HCT116 (cell line): ENCODE data around the gene SLC5A4. TPM values are rescaled to one million over a fixed set of nuclear protein-coding genes. Genes with fewer than 3 reads are reported as not detected.
A peak's percentile ranks its signal among the peaks of the same experiment; 100 is the strongest.

Experiments
- ATAC-seq: fragments of 200-7000 bp; cut with Tn5 transposase; 2 replicates; pipeline ENCODE4 v1.9.1; 2020; ENCODE audit warnings: mild to moderate bottlenecking, moderate library complexity
- BruUV-seq: library from RNA; stranded (reverse); fragments of 400-500 nt; replicated peaks from 2 replicates; lab custom pipeline; 2021; lab: Mats Ljungman, UMichigan
- CTCF ChIA-PET: fragments of 300-600 bp; sonication (Branson Sonifier 250); formaldehyde crosslinking; loops from one replicate; lab custom pipeline; 2021; ENCODE audit warnings: antibody characterized with exemption; lab: Charles Lee
- POLR2A ChIA-PET: fragments of 300-600, 350-600 bp; sonication (Branson Sonifier 250); formaldehyde crosslinking; loops from one replicate; lab custom pipeline; 2021; ENCODE audit warnings: antibody characterized with exemption; lab: Charles Lee
- RAD21 ChIA-PET, 2 experiments: fragments of 300-600 bp; sonication (Branson Sonifier 250); formaldehyde crosslinking; loops; one replicate each; lab custom pipeline; 2023; ENCODE audit warnings: low total read pairs in 2 of 2; ENCODE audit not compliant: uncharacterized antibody in 2 of 2, unreplicated experiment in 2 of 2, low non-redundant PET in 1 of 2; lab: Charles Lee
- DNase-seq: peaks from one replicate; pipeline ENCODE4 v3.0.0-alpha.2; 2010; ENCODE audit warnings: low read depth, low spot score
- H2AFZ ChIP-seq: fragments of 200-600 bp; shearing (Covaris generic), sonication (generic); 2 replicates; pipeline ENCODE4 v1.6.1; 2017; ENCODE audit warnings: low read depth, mixed run types, mixed read lengths, antibody characterized with exemption, low read length; ENCODE audit not compliant: poor library complexity, severe bottlenecking
- H3K27ac ChIP-seq: 2 replicates; pipeline ENCODE4 v1.5.1; 2012; ENCODE audit warnings: low read depth, low read length
- H3K27me3 ChIP-seq: fragments of 200-600 bp; sonication (generic); 2 replicates; pipeline ENCODE4 v1.6.1; 2016; ENCODE audit warnings: mixed run types, low read length, mixed read lengths; ENCODE audit not compliant: insufficient read depth
- H3K36me3 ChIP-seq, 2 experiments: fragments of 200-500 bp in 1 of 2; fragments of 200-600 bp in 1 of 2; sonication (Bioruptor generic) in 1 of 2; sonication (generic) in 1 of 2; 2 replicates each; pipeline versions ENCODE4 v1.5.1 to v1.6.1; 2014 to 2016; ENCODE audit warnings: low read length in 2 of 2, inconsistent platforms in 1 of 2, mixed read lengths in 1 of 2, mixed run types in 1 of 2; ENCODE audit not compliant: insufficient read depth in 2 of 2, control insufficient read depth in 1 of 2
- H3K4me1 ChIP-seq, 2 experiments: fragments of 200-600 bp in 1 of 2; sonication (generic) in 1 of 2; 2 replicates each; pipeline versions ENCODE4 v1.5.1 to v1.6.1; 2012 to 2017; ENCODE audit warnings: low read length in 2 of 2, inconsistent platforms in 1 of 2, mild to moderate bottlenecking in 1 of 2, mixed read lengths in 1 of 2, mixed run types in 1 of 2, moderate library complexity in 1 of 2; ENCODE audit not compliant: insufficient read depth in 2 of 2, control insufficient read depth in 1 of 2
- H3K4me2 ChIP-seq: fragments of 200-600 bp; sonication (generic); 2 replicates; pipeline ENCODE4 v1.6.1; 2017; ENCODE audit warnings: mixed run types, low read length, mixed read lengths
- H3K4me3 ChIP-seq, 2 experiments: fragments of 200-600 bp in 1 of 2; sonication (generic) in 1 of 2; replicated peaks in 1 of 2; 2 replicates each; pipeline ENCODE4 v1.5.1; 2011 to 2016; ENCODE audit warnings: low read length in 2 of 2, control low read depth in 1 of 2, low read depth in 1 of 2, mild to moderate bottlenecking in 1 of 2, mixed read lengths in 1 of 2, mixed run types in 1 of 2
- H3K79me2 ChIP-seq: fragments of 200-600 bp; sonication (generic); 2 replicates; pipeline ENCODE4 v1.6.1; 2017; ENCODE audit warnings: mild to moderate bottlenecking, mixed run types, low read length, moderate library complexity, mixed read lengths; ENCODE audit not compliant: insufficient read depth
- H3K9ac ChIP-seq: fragments of 200-600 bp; sonication (generic); 2 replicates; pipeline ENCODE4 v1.6.1; 2016; ENCODE audit warnings: low read length, mixed read lengths
- H3K9me2 ChIP-seq: fragments of 200-600 bp; sonication (generic), shearing (Covaris generic); 2 replicates; pipeline ENCODE4 v1.6.1; 2017; ENCODE audit warnings: mixed run types, mild to moderate bottlenecking, moderate library complexity; ENCODE audit not compliant: insufficient read depth
- H3K9me3 ChIP-seq, 2 experiments: fragments of 200-500 bp in 1 of 2; fragments of 200-600 bp in 1 of 2; sonication (Bioruptor generic) in 1 of 2; sonication (generic) in 1 of 2; 2 replicates each; pipeline ENCODE4 v1.6.1; 2014 to 2017; ENCODE audit warnings: low read length in 2 of 2, mixed read lengths in 2 of 2, inconsistent platforms in 1 of 2, low read depth in 1 of 2, mild to moderate bottlenecking in 1 of 2, mixed run types in 1 of 2, moderate library complexity in 1 of 2; ENCODE audit not compliant: control insufficient read depth in 1 of 2, insufficient read depth in 1 of 2
- H4K20me1 ChIP-seq: fragments of 200-600 bp; sonication (generic), shearing (Covaris generic); 2 replicates; pipeline ENCODE4 v1.6.1; 2017; ENCODE audit warnings: mixed run types, mild to moderate bottlenecking, moderate library complexity; ENCODE audit not compliant: insufficient read depth
- ELF1 ChIP-seq: IDR thresholded peaks from 2 replicates; pipeline ENCODE4 v1.6.1; 2012; ENCODE audit warnings: low read depth, borderline replicate concordance
- EZH2 ChIP-seq: fragments of 200-600 bp; sonication (generic); IDR thresholded peaks from 2 replicates; pipeline ENCODE4 v1.6.1; 2017; ENCODE audit warnings: antibody characterized with exemption, mixed run types
- EZH2phosphoT487 ChIP-seq: fragments of 200-600 bp; IDR thresholded peaks from 2 replicates; pipeline ENCODE4 v1.6.1; 2018; ENCODE audit warnings: antibody characterized with exemption, borderline replicate concordance
- RAD21 ChIP-seq: IDR thresholded peaks from 2 replicates; pipeline ENCODE4 v1.6.1; 2012; ENCODE audit warnings: low read depth, mild to moderate bottlenecking
- REST ChIP-seq: IDR thresholded peaks from 2 replicates; pipeline ENCODE4 v1.6.1; 2012; ENCODE audit warnings: low read depth
- TCF7L2 ChIP-seq: IDR thresholded peaks from 2 replicates; pipeline ENCODE4 v1.7.0; 2011; ENCODE audit warnings: borderline replicate concordance, inconsistent platforms; ENCODE audit not compliant: insufficient read depth, insufficient read length; ENCODE audit errors: extremely low read depth
- ZBTB33 ChIP-seq: IDR thresholded peaks from 2 replicates; pipeline ENCODE4 v1.6.1; 2011; ENCODE audit warnings: mild to moderate bottlenecking, low read length, moderate library complexity; ENCODE audit not compliant: insufficient replicate concordance; ENCODE audit errors: extremely low read depth
- intact Hi-C: fragments of 100-400 bp; cut with micrococcal nuclease; formaldehyde crosslinking; loops from 2 replicates; pipeline ENCODE4 v1.10.0; 2022
- total RNA-seq: library from RNA; stranded (reverse); gene quantifications from one replicate; pipeline ENCODE4 v1.2.1, GENCODE V29; 2021; ENCODE audit not compliant: unreplicated experiment

SLC5A4 gene
- total RNA-seq, 1 experiment from 2014 or later, result 0.22 TPM

GRCh38 chr22:32177221-32177765 is 77.9 kb downstream of the SLC5A4 start:
- Histone ChIP-seq H3K36me3 (no peaks in the 10 kb centered on the region), H3K4me1 (no peaks in the 10 kb centered on the region), H3K79me2 (no peaks in the 10 kb centered on the region), H3K27me3 (peaks cover 20% of the 10 kb centered on the region), H4K20me1 (no peaks in the 10 kb centered on the region), H3K9ac (no peak overlapping the region), H3K9me3 (no peaks in the 10 kb centered on the region), H3K4me2 (no peak overlapping the region), H3K27ac (no peak overlapping the region), H2AFZ (no peak overlapping the region), H3K4me3 (no peak overlapping the region), H3K9me2 (no peaks in the 10 kb centered on the region)
- ATAC-seq (no peak), DNase-seq (no peak)
- RAD21 ChIA-PET, result no interaction called here
- BruUV-seq, result no TSS peak
- POLR2A ChIA-PET, result no interaction called here
- intact Hi-C loops, result no loop called here
- TF ChIP-seq TCF7L2, result no peak
- TF ChIP-seq EZH2, result no peak
- TF ChIP-seq ZBTB33, result no peak
- no peak for TF ChIP-seq RAD21
- TF ChIP-seq ELF1, result no peak
- no peak for TF ChIP-seq EZH2phosphoT487
- TF ChIP-seq REST, result peak; percentile 60
- CTCF ChIA-PET, result no interaction called here
